Putamen (tissue), 1 donor: Measurements from ENCODE around the gene EEF2.
"Not testable (repeated sequence)": the region's sequence is repeated elsewhere in the genome, so short reads cannot be mapped to it uniquely, and the experiment has no call there.

Experiments used
- DNase-seq: peaks from one replicate; pipeline ENCODE4 v3.0.0-alpha.2; 2016; ENCODE audit warnings: low spot score

The EEF2 gene

DNA sequence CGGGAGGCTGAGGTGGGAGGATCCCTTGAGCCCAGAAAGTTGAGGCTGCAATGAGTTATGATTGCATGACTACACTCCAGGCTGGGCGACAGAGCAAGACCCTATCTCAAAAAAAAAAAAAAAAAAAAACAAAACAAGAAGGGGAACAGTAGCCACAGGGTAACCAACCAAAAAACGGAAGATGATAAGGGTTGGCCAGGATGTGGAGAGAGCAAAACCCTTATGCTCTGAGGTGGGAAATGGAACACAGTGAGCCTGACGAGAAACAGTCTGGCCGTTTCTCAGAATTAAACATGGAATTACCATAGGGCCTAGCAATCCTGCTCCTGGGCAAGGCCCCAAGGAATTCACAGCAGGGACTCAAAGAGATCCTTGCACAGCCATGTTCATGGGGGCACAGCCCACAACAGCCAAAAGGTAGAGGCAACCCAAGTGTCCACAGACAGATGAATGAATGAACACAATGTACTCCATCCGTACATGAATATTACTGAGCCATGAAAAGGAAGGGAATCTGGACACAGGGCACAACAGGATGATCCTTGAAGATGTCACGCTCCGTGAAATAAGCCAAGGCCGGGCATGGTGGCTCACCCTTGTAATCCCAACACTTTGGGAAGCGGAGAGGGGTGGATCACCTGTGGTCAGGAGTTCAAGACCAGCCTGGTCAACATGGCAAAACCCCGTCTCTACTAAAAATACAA lies 41.1 kb downstream of the EEF2 start:
- DNase-seq: no peak

DNA sequence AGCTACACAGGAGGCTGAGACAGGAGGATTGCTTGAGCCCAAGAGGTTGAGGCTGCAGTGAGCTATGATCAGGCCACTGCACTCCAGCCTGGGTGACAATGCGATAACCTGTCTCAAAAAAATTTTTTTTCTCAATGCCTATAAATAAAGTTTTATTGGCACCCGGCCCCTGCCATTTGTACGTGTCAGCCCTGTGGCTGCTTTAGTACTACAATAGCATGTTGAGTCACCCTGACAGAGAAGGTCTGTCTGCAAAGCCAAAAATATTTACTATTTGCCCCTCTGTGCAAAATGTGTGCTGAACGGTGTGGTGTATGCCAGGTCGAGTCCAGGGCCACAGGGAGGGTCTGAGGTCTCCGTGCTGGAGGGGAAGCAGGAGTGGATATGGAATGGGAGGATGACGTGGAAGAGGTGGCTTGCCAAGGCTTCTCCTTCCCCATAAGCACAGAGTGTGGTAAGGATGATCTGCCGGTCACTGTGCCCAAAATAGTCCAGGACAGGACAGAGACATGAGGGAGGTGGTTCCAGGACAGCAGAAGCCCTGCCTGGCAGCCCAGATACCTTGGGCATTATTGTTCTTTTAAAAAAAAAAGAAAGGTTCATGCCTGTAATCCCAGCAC lies 42.4 kb downstream of the EEF2 start:
- DNase-seq: no peak

DNA sequence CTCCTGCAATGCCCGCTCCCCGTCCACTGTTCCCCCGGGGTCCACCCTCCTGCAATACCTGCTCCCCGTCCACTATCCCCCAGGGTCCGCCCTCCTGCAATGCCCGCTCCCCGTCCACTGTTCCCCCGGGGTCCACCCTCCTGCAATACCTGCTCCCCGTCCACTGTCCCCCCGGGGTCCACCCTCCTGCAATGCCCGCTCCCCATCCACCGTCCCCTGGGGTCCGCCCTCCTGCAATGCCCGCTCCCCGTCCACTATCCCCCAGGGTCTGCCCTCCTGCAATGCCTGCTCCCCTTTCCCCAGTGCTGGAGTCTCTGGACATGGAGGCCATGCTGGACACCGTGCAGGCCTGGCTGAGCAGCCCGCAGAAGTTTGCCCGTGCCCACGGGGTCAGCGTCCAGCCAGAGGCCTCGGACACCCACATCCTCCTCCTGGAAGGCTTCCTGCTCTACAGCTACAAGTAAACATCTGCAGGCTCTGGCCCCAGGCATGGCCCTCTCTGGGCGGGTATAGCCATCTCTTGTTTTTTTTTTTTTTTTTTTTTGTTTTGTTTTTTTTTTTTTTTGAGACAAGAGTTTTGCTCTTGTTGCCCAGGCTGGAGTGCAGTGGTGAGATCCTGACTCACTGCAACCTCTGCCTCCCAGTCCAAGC lies 46.8 kb downstream of the EEF2 start:
- DNase-seq: not testable (repeated sequence)

DNA sequence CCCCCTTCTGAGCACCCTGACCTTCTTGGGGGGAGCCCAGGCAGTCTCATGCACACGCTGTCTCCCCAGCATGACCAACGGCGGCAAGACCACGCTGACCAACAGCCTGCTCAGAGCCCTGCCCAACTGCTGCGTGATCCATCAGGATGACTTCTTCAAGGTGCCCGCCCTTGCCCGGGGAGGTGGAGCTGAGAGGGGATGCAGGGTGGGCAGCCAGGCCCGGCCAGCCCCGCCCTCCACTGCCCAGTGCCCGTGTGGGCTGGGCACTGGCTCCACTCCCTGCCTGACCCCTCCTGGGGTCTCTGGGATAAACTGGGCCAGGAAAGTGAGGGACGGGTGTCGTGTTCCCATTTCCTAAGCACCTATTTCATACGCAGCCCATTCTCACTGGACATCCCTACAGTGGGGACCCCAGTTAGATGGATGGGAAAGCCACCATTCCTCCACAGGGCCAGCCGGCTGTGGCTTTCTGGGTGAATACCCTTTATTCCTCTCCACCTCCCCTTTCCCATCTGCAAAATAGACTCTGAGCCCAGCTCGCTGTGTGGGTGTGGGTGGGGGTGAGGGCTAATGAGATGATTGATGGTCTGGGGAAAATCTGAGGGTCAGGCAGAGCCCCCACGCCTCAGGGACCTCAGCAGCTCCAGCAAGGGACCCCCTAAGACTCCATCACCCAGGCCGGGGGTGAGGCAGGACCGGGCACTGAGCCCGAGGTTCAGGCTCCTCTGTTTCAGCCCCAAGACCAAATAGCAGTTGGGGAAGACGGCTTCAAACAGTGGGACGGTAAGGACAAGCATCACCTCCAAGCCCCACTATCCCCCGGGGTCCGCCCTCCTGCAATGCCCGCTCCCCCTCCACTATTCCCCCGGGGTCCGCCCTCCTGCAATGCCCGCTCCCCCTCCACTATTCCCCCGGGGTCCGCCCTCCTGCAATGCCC lies 48.5 kb downstream of the EEF2 start:
- no peak for DNase-seq

DNA sequence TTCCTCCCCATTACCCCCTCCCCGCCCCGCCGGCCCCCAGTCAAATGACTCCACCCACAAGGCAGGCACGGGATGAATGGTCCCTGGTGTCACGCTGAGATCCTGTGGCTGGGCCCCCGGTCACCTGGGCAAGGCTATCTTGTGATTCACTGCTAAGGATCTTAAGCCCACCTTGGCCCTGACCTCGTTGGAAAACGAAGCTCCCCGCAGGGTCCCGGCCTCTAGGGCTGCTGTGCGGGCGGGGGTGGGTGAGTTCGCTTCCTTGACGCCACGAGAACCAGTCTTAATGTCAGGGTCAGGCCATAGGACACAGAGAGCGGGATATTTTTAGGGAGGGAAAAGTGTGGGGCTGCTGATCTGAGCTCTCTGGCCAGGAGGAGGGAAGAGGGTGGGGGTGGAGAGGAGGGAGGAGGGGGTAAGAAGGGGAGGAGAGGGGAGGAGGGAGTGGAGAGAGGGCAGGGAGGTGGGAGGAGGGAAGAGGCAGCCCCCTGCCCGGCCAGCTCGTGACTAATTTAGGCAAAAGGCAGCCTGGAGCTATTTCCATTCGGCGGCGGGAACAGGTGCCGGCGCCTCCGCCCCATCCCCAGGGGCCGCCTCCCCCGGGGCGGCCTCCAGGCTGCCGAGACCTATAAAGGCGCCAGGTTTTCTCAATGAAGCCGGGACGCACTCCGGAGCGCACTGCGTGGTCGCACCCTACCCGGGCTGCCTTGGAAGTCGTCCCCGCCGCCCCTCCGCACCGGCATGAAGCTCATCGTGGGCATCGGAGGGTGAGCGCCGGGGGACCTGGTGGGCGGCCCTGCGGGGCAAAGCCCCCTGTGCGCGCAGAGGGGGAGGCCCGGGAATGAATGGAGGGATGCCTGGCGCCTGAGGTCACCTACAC lies 52.1 kb downstream of the EEF2 start, which contains the start of gene NMRK2:
NMRK2 (plus strand) TSS at position 139 of the 880 bp plus-strand sequence; CDS start at position 742, 603 bp downstream.
- DNase-seq: no peak

DNA sequence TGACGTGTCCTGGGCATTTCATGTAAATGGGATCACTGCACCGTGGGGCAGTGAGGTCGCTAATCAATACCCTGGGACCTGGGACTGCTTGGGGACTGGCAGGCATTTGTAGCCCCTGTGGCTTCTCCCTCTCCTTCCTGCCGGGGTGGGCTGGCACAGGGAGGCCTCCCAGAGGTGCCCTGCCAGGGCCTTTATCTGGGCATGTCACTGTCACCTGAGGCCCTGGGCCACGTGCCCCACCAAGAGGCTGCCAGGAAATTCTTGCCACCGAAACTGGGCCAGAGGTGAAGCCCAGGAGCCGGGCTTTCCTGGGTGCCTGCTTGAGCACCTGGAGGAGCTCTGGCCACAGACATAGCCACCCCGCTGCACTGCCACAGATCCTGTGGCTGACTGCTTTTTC lies 54.2 kb downstream of the EEF2 start:
- no peak for DNase-seq
